Glutamatergic neuron (in vitro differentiated cells): Measurements from ENCODE around the gene HOXB4. TPM values are rescaled to one million over a fixed set of nuclear protein-coding genes. Genes with fewer than 3 reads are reported as not detected.

Experiments
- DNase-seq: peaks from one replicate; pipeline ENCODE4 v3.0.0; 2022
- H3K27ac Mint-ChIP-seq: one replicate; pipeline ENCODE4 v1.8.0; 2020; ENCODE audit warnings: mild to moderate bottlenecking, mixed read lengths, inconsistent platforms; ENCODE audit not compliant: unreplicated experiment
- H3K27me3 Mint-ChIP-seq: one replicate; pipeline ENCODE4 v1.8.0; 2020; ENCODE audit warnings: mild to moderate bottlenecking, moderate library complexity, mixed read lengths, inconsistent platforms; ENCODE audit not compliant: unreplicated experiment
- H3K36me3 Mint-ChIP-seq: one replicate; pipeline ENCODE4 v1.8.0; 2020; ENCODE audit warnings: mild to moderate bottlenecking, mixed read lengths, inconsistent platforms; ENCODE audit not compliant: unreplicated experiment
- H3K4me1 Mint-ChIP-seq: one replicate; pipeline ENCODE4 v1.8.0; 2020; ENCODE audit warnings: mild to moderate bottlenecking, low read depth, mixed read lengths, inconsistent platforms; ENCODE audit not compliant: unreplicated experiment
- H3K4me3 Mint-ChIP-seq: one replicate; pipeline ENCODE4 v1.8.0; 2020; ENCODE audit warnings: mild to moderate bottlenecking, mixed read lengths, inconsistent platforms; ENCODE audit not compliant: unreplicated experiment
- H3K9me3 Mint-ChIP-seq: one replicate; pipeline ENCODE4 v1.8.0; 2020; ENCODE audit warnings: mild to moderate bottlenecking, moderate library complexity, mixed read lengths, inconsistent platforms; ENCODE audit not compliant: unreplicated experiment
- CTCF ChIP-seq: fragments of 200-600 bp; sonication (generic); IDR thresholded peaks from one replicate; pipeline ENCODE4 v1.5.0; 2021; ENCODE audit not compliant: partially characterized antibody, unreplicated experiment
- total RNA-seq: library from RNA; stranded (reverse); fragmentation: NEBNext Ultra II Directional; extraction: Animal tissue kit (Norgen Biotek cat#: 25700); gene quantifications from one replicate; pipeline ENCODE4 v1.2.1, GENCODE V29; 2021; ENCODE audit not compliant: unreplicated experiment

HOXB4 gene
- total RNA-seq, 1 donor from 2014 or later, result not detected

- Mint-ChIP-seq H3K36me3 (peaks cover 3% of the 10 kb centered on the region), H3K9me3 (peaks cover 12% of the 10 kb centered on the region), H3K4me1 (peaks cover 9% of the 10 kb centered on the region), H3K27ac (no peak overlapping the region), H3K27me3 (peaks cover 67% of the 10 kb centered on the region), H3K4me3 (no peak overlapping the region)
- DNase-seq, result no peak
- no peak for TF ChIP-seq CTCF
Measured at GRCh38 chr17:48587276-48588073, 9.3 kb upstream of the HOXB4 start.

GRCh38 chr17:48586355-48587258 lies 8.5 kb upstream of the HOXB4 start:
- DNase-seq, result no peak
- peaks cover 67% of the 10 kb centered on the region for H3K27me3 Mint-ChIP-seq
- no peak overlapping the region for H3K27ac Mint-ChIP-seq
- H3K4me3 Mint-ChIP-seq, result peak overlapping the region; percentile 45
- peaks cover 14% of the 10 kb centered on the region for H3K9me3 Mint-ChIP-seq
- TF ChIP-seq CTCF, result no peak
- H3K36me3 Mint-ChIP-seq, result peaks cover 3% of the 10 kb centered on the region
- H3K4me1 Mint-ChIP-seq, result peaks cover 9% of the 10 kb centered on the region

DNA sequence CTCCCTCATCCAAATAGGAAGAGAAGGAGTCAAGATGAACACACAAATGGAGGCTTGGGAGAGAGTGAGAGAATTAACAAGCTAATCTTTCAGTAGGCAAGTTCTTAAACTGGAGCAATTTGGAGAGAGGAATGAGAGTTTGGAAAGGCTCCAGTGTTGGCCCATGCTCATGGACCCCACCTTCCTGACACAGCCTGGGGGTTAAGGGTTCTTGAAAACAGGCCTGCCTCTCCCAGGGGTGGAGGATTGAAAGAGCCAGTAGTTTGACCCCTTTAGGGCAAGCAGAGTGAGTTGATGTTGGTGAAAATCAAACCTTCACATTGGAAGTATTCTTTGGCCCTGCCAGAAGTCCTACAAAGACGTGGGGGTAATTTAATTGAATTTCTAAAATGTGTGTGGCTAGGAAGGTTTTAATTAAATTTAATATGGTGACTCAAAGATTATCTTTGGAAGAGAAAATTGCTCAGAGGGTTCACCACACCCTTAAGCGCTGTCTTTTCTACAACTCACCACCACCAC lies 6.1 kb upstream of the HOXB4 start:
- Mint-ChIP-seq H3K36me3 (peaks cover 3% of the 10 kb centered on the region), H3K4me1 (peaks cover 9% of the 10 kb centered on the region), H3K27me3 (peaks cover 72% of the 10 kb centered on the region), H3K9me3 (peaks cover 16% of the 10 kb centered on the region), H3K27ac (no peak overlapping the region), H3K4me3 (no peak overlapping the region)
- no peak for DNase-seq
- TF ChIP-seq CTCF, result no peak

DNA sequence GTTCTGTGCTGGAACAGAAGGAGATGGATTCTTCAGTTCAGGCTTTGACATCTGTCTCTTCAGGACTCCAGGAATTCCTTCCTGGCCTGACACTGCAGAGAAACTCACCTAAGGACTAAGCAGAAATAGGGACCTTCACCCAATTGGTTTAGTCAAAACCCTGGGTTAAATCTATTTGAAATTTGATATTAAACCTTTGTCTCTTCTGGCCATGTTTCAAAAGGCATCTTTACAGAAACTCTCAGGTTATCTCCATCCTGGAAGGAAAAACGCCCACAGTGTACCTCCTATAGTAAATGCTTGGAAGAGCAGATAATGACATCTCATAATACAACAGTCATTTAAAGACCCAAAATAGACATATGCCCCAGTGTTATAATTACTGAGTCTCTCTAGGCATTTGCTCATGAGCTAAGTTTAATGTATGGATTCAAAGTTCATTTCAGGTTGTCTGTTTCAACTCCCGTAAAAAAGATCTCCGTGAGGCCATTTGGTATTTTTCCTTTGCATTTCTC lies 5.6 kb upstream of the HOXB4 start:
- H3K4me3 Mint-ChIP-seq, result no peak overlapping the region

More for the DNA sequence above, 5.6 kb upstream of the HOXB4 start:
- DNase-seq, result no peak
- Mint-ChIP-seq H3K27me3 (peaks cover 76% of the 10 kb centered on the region), H3K27ac (no peak overlapping the region), H3K9me3 (peaks cover 18% of the 10 kb centered on the region), H3K4me1 (peaks cover 9% of the 10 kb centered on the region), H3K36me3 (peaks cover 3% of the 10 kb centered on the region)
- no peak for TF ChIP-seq CTCF
